Measurements from ENCODE around the gene ZNF121.
A peak's percentile ranks its signal among the peaks of the same experiment; 100 is the strongest.

The ZNF121 gene

DNA sequence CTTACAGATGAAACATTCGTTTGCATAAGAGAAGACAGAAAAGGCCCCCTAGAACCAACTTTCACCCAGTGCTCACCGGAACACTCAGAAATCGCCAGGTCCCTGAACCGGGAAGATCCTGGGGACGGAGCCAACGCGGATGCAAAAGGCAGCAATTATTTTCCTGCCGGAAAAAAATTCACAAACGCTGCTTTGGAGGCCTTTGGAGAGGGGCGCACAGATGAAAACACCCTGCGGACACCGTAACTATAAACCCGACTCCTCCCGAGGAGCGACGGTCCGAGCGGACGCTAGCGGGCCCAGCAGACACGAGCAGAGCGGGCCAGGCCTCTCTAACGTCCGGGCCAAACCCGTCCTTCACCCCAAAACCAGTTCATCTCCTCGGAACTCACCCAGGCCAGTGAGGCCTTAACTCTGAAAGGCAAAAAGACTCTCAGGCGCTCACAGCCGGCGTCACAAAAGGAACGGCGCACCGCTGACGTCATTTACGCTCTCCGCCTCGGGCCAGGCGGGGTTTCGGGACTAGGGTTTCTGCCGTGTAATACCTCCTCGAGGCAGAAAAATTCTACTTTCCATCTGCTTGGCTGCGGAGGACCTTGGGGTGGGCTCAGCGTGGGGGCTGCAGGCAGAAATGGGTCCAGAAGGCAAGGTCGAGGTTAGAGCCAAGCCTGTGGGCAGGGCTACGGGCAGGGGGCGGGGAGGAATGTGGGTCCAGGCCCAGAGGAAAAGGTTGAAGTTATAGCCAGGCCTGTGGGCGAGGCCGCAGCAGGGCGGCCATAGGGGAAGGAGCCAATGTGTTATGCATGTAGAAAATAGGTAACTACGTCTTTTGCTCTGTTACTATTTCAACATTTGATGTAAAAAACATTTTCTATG is 45.9 kb downstream of the ZNF121 start, which contains the start of gene ZNF426:
ZNF426 (minus strand) TSS at position 463 of the 876 bp plus-strand sequence. CDS start 2,413 bp downstream, outside the sequence.
- peak; percentile 58 for DNase-seq

DNA sequence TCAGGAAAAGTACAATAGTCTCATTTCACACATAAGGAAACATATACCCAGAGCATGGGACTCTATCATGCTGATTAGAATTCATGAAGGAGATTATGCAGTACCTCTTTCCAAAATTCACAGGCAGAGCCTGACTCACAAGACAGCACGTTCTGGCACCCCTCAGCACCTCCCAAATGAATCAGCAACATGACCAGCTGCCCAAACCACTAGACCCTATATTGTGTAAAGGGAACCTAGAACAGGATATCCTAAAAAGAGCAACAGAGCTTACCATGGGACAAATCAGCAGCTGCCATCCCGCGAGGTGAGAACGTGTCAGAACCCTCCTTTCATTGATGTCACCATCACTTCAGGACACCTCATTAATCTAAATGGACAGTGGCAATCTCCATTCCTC is 48.4 kb downstream of the ZNF121 start:
- DNase-seq: no peak

DNA sequence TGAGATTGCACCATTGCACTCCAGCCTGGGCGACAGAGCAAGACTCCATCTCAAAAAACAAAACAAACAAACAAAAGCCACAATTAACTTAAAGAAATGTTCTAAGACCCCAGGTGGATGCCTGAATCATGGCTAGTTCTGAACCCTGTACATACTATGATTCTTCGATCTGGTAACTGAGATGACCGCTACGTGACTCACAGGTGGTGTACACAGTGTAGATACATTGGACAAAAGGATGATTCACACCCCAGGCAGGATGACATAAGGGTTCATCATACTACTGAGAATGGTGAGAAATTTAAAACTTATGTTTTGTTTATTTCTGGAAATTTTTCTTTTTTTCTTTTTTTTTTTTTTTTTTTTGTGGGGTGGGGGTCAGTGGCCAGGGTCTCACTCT is 52.4 kb downstream of the ZNF121 start:
- no peak for DNase-seq

DNA sequence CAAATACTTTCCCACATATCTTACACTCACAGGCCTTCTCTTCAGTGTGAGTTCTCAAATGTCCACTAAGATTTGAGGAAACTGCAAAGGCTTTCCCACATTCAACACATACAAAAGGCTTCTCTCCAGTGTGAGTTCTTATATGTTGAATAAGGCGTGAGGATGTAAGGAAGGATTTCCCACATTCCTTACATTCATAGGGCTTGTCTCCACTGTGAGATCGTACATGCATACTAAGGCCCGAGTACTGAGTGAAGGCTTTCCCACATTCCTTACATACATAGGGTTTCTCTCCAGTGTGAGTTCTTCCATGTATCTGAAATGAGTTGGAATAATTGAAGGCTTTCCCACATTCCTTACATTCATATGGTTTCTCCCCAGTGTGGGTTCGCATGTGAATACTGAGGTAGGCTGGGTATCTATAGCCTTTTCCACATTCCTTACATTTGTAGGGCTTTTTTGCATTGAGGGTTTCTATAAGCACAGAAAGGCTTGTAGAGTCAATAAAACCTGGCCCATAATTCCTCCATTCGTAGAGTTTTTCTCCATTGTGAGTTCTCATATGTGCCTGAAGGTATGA is 55.5 kb downstream of the ZNF121 start:
- DNase-seq: no peak

DNA sequence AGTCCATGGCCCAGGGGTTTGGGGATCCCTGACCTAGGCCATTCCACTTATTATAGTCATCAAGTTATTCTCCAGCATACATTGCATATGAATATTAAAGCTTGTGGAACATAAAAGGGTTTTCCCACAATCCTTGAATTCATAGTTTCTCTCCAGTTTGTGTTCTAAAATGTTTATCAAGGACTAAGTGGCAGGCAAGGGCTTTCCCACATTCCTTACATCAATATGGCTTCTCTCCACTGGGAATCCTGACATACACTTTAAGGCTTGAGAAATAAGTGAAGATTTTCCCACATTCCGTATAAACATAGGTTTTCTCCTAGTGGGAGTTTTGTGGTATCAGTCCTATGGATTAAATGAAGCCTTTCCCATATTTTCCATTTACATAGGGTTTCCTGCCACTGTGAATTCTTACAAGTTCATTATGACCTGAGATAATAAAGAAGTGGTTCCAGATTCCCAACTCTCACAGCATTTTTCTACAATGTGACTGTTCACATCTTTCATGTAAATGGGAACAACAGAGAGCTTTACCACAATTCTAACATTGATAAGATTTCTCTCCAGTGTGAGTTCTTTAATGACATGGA is 60.3 kb downstream of the ZNF121 start:
- no peak for DNase-seq

All from effector CD8-positive, alpha-beta T cell (primary cell).